GM21360 (cell line): ENCODE results near the gene NUDT14.

Source experiments
- ATAC-seq: cut with Tn5 transposase; IDR thresholded peaks from one replicate; pipeline ENCODE4 v1.9.1; 2021; ENCODE audit warnings: mild to moderate bottlenecking, moderate library complexity; ENCODE audit not compliant: unreplicated experiment

NUDT14 gene

DNA sequence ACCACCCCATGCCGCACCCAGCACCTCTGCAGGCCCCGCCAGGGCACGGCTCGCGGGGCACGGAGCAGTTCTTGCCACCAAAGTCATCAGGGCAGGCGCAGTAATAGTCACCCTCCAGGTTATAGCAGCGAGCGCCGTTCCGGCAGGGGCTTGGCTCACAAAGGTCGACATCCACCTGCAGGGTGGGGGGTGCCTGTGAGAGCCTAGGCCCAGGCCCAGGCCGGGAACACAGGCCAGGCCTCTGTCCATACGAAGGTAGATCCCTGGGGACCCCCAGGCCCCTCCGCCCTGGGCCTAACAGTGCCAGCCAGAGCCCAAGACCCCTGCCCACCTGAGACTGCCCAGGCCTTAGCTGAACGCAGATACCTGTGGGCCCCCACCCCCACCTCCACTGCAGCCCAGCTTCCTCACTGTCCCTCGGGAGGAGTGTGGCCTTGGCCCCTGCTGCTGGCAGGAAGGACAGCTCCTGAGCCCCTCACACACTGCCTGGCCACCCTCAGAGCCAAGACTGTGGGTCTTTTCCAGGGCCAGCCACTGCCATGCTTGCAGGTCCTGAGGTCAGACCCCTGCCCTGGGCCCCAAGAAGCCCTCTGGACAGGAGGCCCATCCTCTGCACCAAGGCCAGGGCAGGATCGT is 31.8 kb downstream of the NUDT14 start:
- ATAC-seq = no peak

DNA sequence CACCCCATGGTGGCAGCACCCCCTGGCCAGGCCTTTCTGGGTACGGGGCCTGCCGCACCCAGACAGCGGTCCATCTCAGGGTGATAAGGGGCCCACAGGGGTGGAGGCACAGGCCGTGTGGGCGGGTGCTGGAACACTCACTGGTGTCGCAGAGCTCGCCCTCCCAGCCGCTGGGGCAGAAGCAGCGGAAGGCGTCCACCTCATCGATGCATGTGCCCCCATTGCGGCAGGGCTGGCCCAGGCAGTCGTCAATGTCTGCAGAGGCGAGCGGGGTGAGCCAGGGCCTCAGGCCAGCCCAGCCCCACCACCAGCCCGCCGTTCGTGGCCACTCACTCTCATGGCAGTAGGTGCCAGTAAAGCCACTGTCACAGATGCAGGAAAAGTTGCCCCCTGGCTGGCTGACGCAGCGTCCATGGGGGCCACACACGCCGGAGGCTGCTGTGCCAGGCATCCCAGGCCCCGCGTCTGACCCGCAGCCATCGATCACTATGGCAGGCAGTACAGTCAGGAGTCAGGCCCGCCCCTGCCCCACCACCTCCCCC is 32.4 kb downstream of the NUDT14 start:
- ATAC-seq = no peak

DNA sequence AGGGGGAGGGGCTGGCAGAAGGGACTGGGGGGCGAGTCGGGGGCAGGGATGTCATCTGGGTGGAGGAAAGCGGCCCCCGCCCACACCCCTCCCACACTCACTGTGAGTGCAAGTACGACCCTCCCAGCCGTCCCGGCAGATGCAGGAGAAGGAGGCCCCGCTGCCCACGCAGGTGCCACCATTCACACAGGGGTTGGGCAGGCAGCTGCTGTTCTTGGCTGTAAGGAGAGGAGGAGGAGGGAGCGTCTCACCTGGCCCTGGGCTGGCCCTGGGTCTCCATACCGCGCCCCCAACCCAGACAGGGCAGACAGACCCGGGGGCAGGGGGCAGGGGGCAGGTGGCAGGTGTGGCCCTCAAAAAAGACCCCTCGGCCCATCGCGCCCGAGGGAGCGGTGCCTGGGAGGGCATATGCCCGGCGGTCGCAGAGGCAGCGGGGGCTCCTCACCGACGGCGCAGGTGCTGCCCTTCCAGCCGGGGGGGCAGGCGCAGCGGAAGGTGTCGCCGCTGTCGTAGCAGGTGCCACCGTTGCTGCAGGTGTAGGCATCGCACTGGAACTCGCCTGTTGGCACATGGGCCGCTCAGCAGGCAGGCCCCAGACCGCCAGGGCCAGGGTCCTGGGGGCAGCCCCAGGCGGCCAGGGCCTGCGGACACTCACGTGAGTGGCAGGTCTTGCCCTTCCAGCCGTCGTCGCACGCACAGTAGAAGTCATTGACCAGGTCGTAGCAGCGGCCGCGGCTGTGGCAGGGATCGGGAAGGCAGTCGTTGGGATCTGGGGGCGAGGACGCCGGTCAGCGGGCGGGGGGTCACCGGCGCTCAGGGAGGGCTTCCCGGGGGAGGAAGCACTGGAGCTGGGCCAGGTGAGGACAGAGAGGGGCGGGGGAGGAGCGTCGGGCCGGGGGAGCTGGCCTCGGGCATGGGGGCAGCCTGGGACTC is 33.2 kb downstream of the NUDT14 start:
- ATAC-seq = no peak

DNA sequence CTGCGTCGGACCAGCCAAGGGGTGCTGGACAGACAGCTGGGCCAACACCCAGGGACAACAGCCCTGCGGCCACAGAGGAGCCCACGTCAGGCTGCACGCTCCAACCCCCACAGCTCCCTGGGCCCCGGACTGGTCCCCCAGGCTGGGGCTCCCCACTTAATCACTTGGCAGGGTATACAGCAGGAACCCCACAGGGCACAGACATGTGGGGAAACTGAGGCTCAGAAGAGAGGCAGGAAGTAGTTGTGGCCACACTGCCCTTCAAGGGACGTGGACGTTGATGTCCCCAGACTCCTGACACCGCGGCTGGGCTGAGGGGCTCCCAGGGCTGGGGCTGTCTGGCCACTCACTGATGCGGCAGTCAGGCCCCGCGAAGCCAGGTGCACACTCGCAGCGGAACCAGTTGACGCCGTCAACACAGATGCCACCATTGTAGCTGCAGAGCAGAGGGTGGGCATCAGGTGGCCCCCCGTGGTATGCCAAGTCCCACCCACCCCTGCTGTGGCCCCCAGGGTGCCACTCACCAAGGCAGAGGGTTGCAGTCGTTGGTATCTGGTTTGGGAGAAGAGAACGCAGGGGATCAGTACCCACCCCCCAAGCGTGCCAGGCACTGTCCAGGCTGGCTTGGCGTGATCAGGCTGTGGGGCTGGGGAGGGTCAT is 34.0 kb downstream of the NUDT14 start:
- no peak for ATAC-seq

DNA sequence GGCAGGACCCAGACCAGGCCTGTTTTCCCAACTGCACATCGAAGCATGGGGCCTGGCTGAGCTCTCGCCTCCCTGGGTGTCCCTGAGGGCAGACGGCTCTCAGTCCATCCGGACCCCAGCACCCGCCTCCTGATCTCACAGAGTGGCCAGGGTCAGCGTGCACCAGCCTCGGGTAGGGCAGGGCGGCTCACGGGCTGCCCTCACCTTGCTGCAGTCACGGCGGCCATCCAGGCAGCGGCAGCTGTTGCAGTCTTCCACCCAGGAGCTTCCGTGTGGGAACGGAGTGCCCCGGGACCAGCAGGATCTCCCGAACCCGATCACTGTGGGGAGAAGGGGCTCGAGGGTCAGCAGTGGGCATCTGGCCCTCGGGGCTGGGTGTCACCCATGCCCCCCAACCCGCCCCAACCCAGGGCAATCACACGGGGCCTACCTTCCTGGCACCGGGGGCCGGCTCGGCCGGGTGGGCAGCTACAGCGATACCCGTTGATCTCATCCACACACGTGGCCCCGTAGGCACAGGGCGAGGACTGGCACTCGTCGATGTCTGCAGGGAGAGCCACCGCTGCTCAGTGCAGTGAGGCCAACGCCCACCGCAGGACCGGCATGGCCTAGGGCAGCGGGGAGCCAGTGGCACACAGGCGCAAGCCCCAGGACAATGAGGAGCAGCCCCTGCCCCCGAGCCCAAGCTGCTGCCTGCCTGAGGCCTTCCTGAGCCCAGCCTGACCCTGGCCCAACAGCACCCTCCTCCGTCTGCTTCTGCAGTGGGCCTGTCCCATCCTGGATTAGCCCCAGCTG is 34.7 kb downstream of the NUDT14 start:
- ATAC-seq = no peak

DNA sequence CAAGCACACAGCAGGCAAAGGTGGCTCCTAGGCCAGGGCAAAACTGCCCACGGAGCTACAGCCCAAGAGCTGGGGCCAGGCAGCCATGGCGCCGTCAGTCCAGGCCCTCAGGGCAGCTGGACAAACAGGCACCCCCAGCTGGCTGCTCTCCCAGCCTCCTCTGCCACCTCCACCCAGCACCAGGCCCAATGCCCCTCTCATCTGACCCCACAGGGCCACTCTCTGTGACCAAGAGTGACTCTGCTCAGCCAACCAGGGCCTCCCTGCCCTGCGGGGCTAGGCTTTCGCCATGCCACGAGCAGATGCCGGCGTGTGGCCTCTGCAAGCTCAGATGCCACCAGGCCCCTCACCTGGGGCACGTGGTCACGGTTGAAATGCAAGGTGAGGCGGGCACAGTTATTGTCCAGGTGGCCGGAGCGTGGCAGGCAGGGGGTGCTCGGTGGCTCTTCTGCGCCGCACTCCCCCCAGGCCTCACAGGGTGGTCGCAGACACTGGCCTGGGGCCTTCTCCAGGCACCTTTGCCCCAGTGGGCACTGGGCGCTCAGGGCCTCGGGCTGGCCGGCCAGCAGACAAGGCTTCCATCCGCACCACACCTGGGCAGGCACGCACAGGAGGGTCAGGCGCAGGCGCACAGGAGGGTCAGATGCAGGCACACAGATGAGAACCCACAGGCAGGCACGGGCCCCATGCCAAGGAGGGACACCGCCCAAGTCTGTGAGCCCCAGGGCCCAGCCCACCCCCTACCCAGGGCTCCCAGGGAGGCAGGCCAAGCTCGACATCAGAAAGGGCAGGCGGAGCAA is 35.5 kb downstream of the NUDT14 start:
- no peak for ATAC-seq

DNA sequence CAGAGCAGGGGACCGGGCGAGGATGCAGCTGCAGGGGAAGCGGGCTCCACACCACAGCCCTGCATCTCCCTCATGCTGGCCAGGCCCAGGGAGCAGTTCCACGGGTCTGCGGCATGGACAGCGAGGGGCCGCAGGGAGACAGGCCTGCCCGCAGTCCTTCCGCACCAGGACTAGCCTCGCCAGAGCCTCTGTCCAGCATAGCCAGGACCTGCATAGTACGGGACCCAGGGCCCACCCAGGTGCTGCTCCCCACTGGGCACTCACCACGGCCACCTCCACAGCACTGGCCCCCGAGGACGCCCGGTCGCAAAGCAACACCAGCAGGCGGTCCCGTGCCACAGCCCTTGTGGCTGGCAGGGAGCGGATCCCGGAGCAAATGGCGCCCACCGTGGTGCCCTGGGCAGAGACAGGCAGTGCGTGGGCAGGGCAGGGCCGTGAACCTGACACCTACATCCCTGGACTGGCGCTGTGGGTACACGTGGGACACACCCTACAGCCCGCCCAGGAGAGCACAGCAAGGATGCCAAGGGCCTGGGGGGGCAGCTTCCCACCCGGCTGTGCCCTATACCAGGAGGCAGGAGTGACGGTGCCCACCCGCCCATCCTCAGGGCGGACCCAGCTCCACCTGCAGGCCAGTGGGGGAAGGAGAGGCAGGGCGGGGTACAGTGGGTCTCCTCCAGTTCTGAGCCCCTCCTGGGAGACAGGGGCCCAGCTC is 36.3 kb downstream of the NUDT14 start:
- no peak for ATAC-seq

DNA sequence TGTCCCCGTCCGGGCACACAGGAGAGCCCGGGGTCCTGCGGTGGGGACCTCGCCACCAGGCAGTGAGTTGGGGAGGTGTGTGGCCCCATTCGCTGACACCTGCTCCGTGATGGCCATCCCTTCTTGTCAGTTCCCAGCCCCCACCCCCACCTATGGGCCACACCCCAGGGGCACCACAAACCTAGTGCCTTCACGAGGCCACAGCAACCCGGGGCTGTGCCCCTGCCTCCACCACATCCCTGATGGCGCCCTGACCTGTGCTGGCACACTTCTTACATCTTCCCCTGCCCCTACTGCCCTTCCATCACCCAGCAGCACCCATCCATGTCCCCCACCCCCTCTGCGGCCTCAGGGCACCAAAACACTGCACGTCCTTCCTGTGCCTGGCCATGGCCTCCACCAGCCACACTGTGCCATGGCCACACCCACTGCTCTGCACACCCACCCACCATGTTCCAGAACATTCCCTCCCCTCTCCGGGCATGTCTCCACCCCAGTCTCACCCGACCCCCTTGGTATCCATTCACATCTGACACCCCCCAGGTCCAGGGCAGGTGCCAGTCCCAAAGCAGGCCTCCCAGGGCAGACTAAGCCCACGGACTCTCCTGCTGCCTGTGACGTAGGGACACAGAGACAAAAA is 37.0 kb downstream of the NUDT14 start:
- ATAC-seq = no peak

DNA sequence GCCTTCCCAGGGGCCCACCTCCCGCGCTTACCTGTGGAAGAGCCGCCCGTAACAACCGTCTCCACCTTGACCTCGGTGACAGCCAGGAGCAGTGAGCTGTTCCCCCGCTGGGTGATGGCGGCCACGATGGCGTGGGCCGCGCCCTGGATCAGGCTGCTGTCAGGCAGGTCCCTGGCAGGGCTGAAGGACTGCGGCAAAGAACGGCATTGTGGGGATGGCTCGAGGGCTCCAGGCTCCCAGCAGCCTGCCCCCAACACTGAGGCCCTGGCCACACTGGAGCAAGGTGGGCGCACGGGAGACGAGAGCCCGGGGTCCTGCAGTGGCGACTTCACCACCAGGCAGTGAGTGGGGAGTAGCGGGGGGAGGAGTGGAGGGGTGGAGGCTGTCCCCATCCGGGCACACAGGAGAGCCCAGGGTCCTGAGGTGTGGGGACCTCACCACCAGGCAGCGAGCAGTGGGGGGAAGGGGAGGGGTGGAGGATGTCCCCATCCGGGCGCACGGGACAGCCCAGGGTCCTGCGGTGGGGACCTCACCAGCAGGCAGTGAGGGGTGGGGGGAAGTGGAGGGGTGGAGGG is 37.6 kb downstream of the NUDT14 start:
- no peak for ATAC-seq

DNA sequence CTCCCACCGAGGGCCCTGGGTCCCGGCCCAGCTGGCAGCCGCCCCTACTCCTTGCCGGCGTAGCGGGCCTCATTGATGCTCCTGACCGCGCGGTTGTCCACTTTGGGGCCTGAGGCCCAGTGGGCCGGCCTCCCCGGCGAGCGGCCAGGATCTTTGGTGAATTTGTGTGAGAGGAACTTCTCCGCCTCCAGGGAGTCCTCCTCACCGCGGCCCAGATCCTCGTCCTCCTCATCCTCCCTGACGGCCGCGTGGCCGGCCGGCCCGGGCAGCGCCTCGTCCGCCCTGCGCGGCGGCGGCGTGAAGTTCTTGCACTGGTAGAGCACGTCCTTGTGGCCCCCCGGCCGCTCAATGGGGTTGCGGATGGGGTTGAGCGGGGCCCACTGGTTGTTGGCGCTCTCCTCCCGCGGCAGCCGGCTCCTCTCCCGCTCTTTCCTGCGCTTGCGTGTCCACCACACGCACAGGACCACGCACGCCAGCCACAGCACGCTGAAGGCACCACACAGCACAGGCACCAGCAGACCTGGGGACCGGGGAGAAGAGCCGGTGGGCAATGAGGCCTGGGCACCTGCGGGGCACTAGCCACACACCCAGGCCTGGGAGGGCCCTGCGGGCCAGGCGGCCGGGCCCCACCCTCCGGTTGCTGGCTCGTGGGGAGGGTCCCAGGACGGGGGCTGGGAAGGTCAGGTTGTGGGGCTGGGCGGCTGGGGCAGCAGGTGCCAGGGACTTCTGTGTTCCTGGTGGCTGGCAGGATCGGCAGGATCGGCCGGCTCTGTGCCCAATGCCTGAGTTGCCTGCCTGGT is 38.3 kb downstream of the NUDT14 start:
- no peak for ATAC-seq

DNA sequence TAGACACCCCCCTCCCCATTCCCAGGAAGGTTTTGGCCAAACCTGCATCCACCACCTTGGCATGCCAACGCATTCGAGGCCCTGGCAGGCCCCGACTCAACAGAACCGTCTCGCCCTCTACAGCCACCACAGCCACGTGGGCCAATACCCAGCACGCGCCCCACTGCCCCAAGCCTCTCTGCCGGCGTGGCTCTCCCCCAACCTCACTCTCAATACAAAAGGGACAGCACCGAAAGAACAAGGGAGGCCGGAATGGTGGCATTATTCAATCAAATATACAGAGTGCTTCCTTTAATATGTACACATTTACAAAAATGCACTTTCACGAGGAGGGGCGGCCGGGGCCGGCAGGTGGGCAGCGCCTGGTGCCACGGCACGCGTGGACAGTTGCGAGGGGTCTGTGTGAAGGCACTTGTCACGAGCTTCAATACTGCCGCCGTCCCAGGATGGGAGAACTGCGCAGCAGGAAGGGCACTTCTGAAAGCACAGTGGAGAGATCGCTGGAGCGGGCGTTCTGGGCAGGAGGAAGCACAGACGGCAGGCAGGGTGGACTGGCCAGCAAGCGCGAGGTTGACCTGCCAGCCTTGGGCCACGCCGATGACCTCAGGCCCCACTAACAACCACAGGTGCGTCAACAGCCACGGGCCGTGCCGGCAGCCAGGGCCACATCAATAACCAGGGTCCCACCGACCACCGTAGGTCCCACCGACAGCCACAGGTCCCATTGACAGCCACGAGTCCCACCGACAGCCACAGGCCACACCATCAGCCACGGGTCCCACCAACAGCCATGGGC is 39.4 kb downstream of the NUDT14 start:
- no peak for ATAC-seq

DNA sequence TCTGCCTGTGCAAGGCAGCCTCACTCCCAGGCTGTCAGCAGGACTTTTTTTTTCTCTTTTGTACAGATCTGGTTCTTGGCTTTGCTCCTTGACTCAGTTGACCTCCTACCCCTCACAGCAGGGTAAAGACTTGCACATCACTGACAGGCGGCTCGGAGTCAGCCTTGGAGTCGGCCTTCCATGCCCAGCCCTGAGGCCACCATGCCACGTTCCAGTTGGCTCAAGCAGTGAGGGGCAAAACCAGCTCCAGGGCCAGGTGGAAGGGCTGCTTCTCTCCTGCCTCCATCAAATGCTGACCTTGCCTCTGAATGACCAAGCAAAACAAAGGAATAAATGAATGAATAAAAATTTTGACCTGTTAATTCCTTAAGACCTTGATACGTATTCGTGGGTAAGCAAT is 40.1 kb downstream of the NUDT14 start:
- ATAC-seq = no peak

DNA sequence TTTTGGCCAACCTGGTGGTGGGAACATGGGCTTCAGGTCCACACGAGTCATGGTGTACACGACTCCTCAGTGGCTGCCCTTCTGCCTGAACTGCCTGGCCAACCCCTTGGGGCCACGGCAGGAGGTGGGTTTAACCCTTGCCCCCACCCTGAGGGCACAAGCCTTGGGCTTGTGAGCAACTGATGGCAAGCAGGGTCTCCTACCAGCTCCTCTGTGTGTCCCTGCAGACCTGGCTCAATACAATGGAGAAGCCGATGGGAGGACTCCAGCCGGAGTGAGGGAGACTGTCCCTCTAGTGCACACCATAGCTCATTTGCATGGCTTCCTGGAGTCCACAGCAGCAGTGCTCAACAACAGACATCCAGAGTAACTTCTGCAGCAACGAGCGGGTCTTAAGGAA is 40.5 kb downstream of the NUDT14 start:
- ATAC-seq = no peak

DNA sequence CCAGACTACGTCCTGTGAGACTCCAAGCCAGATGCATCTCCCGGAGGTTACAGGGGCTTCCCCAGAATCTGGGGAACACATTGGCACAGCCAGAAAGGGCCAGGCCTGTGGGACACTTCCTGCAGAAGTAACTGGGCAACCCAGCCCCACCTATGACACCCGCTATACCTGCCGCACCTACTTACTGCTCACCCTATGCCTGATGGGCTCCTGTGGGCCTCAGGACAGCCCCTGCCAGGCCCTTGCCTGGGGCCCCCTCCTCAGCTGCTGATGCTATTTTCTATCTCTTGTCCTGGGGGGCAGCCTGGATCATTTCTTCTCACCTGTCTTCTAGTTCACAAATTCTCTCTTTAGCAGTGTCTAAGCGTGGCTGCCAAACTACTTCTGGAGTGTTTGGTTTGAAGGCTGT is 41.3 kb downstream of the NUDT14 start:
- no peak for ATAC-seq

DNA sequence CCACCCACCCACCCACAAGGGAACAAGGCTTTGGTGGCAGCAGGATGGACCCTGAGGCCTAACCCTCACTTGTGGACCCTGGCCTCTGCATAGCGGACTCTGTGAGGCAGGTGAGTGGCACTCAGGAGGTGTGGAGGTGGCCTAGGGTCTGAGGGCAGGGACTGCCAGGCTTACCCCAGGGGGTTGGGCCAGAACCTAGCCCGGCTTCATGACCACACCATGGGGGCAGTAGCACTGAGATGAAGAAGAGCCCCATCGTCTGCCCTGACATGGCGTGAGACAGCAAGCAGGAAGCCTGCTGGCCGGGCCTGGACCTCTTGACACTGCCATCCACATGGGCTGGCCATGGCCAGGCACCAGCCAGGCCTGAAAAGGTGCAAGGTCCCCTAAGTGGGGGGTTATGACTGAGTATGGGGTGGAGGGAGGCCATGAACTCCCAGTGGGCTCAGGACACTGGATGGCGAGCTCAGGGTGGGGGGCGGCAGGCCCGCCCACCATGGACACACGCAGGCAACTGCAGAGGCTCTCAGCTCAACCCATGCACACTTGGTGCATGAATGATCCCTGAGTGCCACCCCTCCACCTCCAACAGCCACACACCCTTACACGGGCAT is 41.8 kb downstream of the NUDT14 start:
- ATAC-seq = no peak

DNA sequence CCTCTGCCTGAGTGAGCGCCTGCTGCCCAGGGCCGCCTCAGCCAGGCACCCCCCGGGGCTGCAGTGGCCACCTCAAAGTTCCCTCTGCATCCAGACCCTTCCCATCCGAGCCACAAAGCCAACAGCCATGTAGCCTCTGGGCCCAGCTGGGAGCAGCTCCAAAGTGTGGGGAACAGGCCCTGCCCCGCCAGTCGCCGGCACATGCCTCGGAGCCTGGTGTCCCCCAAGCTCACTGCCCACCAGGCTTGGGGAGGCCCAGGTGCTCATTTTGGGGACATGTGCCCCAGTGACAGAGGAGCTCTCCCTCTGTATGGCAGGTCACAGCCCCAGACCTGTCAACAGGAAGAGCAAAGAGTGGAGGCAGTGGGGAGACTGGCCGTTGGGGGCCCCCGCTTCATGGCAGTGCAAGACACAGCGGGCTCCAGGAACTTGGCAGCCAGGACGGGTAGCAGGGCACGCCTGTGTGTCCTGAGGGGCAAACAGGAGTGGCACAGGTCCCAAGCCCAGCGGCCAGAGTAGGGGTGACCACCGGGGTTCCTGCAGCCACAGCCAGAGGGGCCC is 42.5 kb downstream of the NUDT14 start:
- ATAC-seq = no peak
